ENCODE measurements around the gene ETFB.
A peak's percentile ranks its signal among the peaks of the same experiment; 100 is the strongest.

ETFB gene

GRCh38 chr19:51351266-51351990 is 14.8 kb downstream of the ETFB start:
- no peak for DNase-seq

- no peak for DNase-seq
Observed at GRCh38 chr19:51347209-51347928, 18.8 kb downstream of the ETFB start.

GRCh38 chr19:51346742-51347141 is 19.4 kb downstream of the ETFB start:
- no peak for DNase-seq

- no peak for DNase-seq
Observed at GRCh38 chr19:51345076-51345620, 21.0 kb downstream of the ETFB start.

- DNase-seq, result no peak
Observed at GRCh38 chr19:51342631-51343569, 23.3 kb downstream of the ETFB start.

- DNase-seq, result no peak
Observed at GRCh38 chr19:51341976-51342580, 24.1 kb downstream of the ETFB start, which contains the start of gene VSIG10L. Gene VSIG10L, minus strand, starts transcription at chr19:51342139. Its CDS starts 15 bp downstream, at chr19:51342124.

GRCh38 chr19:51341066-51341465 is 25.1 kb downstream of the ETFB start:
- DNase-seq, result no peak

- peak; percentile 94 for DNase-seq
Observed at GRCh38 chr19:51339687-51340656, 26.2 kb downstream of the ETFB start.

GRCh38 chr19:51339313-51339686 is 26.9 kb downstream of the ETFB start:
- no peak for DNase-seq

GRCh38 chr19:51338563-51339312 is 27.4 kb downstream of the ETFB start:
- peak; percentile 82 for DNase-seq

- no peak for DNase-seq
Observed at GRCh38 chr19:51337861-51338562, 28.2 kb downstream of the ETFB start.

- no peak for DNase-seq
Observed at GRCh38 chr19:51337141-51337860, 28.9 kb downstream of the ETFB start.

- DNase-seq, result no peak
Observed at GRCh38 chr19:51333836-51334460, 32.2 kb downstream of the ETFB start.

- no peak for DNase-seq
Observed at GRCh38 chr19:51331716-51332115, 34.5 kb downstream of the ETFB start.

- no peak for DNase-seq
Observed at GRCh38 chr19:51331193-51331592, 35.0 kb downstream of the ETFB start.

GRCh38 chr19:51330366-51330765 is 35.8 kb downstream of the ETFB start:
- DNase-seq, result no peak

- no peak for DNase-seq
Observed at GRCh38 chr19:51329411-51329810, 36.8 kb downstream of the ETFB start.

Data from CD4-positive, alpha-beta T cell treated with Interleukin-15 for 1 hour (primary cell).